H9 (cell line): Measurements from ENCODE around the gene TET3. TPM values are rescaled to one million over a fixed set of nuclear protein-coding genes. Genes with fewer than 3 reads are reported as not detected.

Experiments used
- DNase-seq: peaks from one replicate; pipeline ENCODE4 v3.0.0-alpha.2; 2017
- H2AFZ ChIP-seq: one replicate; pipeline ENCODE4 v1.6.1; 2013; ENCODE audit warnings: mild to moderate bottlenecking, low read length, control low read depth, moderate library complexity
- H2AK5ac ChIP-seq: 2 replicates; pipeline ENCODE4 v1.6.1; 2013; ENCODE audit warnings: low read length, control low read depth, mixed read lengths; ENCODE audit not compliant: insufficient read length
- H2BK120ac ChIP-seq: one replicate; pipeline ENCODE4 v1.6.1; 2013; ENCODE audit warnings: low read depth, mild to moderate bottlenecking, low read length, control low read depth, inconsistent platforms; ENCODE audit not compliant: poor library complexity, severe bottlenecking
- H2BK12ac ChIP-seq: 2 replicates; pipeline ENCODE4 v1.6.1; 2013; ENCODE audit warnings: low read length, control low read depth, mixed read lengths, low read depth; ENCODE audit not compliant: insufficient read length
- H2BK15ac ChIP-seq: 2 replicates; pipeline ENCODE4 v1.6.1; 2013; ENCODE audit warnings: low read depth, low read length, control low read depth
- H2BK20ac ChIP-seq: one replicate; pipeline ENCODE4 v1.6.1; 2013; ENCODE audit warnings: low read depth, mild to moderate bottlenecking, low read length, control low read depth, inconsistent platforms; ENCODE audit not compliant: poor library complexity, severe bottlenecking
- H2BK5ac ChIP-seq: 2 replicates; pipeline ENCODE4 v1.6.1; 2013; ENCODE audit warnings: low read length, control low read depth, mixed read lengths; ENCODE audit not compliant: insufficient read length
- H3K14ac ChIP-seq: 2 replicates; pipeline ENCODE4 v1.6.1; 2013; ENCODE audit warnings: low read length, control low read depth; ENCODE audit not compliant: insufficient read depth
- H3K18ac ChIP-seq: 2 replicates; pipeline ENCODE4 v1.6.1; 2013; ENCODE audit warnings: low read depth, mild to moderate bottlenecking, mixed read lengths, low read length, control low read depth; ENCODE audit not compliant: insufficient read length
- H3K23ac ChIP-seq: 2 replicates; pipeline ENCODE4 v1.6.1; 2013; ENCODE audit warnings: low read length, control low read depth, mixed read lengths, low read depth; ENCODE audit not compliant: insufficient read length
- H3K23me2 ChIP-seq: 2 replicates; pipeline ENCODE4 v1.6.1; 2013; ENCODE audit warnings: low read depth, mild to moderate bottlenecking, mixed read lengths, low read length, control low read depth; ENCODE audit not compliant: insufficient read length, poor library complexity, severe bottlenecking
- H3K27ac ChIP-seq: 2 replicates; pipeline ENCODE4 v1.5.1; 2013; ENCODE audit warnings: low read length, control low read depth, mixed read lengths, low read depth; ENCODE audit not compliant: insufficient read length
- H3K27me3 ChIP-seq: 2 replicates; pipeline ENCODE4 v1.6.1; 2013; ENCODE audit warnings: low read length, control low read depth, inconsistent platforms; ENCODE audit not compliant: insufficient read depth
- H3K4ac ChIP-seq: 2 replicates; pipeline ENCODE4 v1.6.1; 2013; ENCODE audit warnings: low read depth, mild to moderate bottlenecking, control low read depth, inconsistent platforms, low read length, moderate library complexity
- H3K4me1 ChIP-seq: 2 replicates; pipeline ENCODE4 v1.6.1; 2013; ENCODE audit warnings: low read length, control low read depth, inconsistent platforms; ENCODE audit not compliant: insufficient read depth
- H3K4me2 ChIP-seq: 2 replicates; pipeline ENCODE4 v1.6.1; 2013; ENCODE audit warnings: low read length, control low read depth, mixed read lengths; ENCODE audit not compliant: insufficient read length, insufficient read depth
- H3K56ac ChIP-seq: 2 replicates; pipeline ENCODE4 v1.6.1; 2013; ENCODE audit warnings: low read depth, mild to moderate bottlenecking, mixed read lengths, low read length, control low read depth; ENCODE audit not compliant: insufficient read length
- H3K79me1 ChIP-seq: 2 replicates; pipeline ENCODE4 v1.6.1; 2013; ENCODE audit warnings: low read depth, mild to moderate bottlenecking, moderate library complexity, low read length, control low read depth, inconsistent platforms; ENCODE audit not compliant: insufficient read depth, poor library complexity, severe bottlenecking
- H3K79me2 ChIP-seq: 2 replicates; pipeline ENCODE4 v1.6.1; 2013; ENCODE audit warnings: low read length, control low read depth, inconsistent platforms; ENCODE audit not compliant: insufficient read depth
- H3K9ac ChIP-seq: 2 replicates; pipeline ENCODE4 v1.6.1; 2013; ENCODE audit warnings: low read length, control low read depth, mixed read lengths; ENCODE audit not compliant: insufficient read length; ENCODE audit errors: extremely low read depth
- H3K9me3 ChIP-seq: one replicate; pipeline ENCODE4 v1.6.1; 2013; ENCODE audit warnings: low read depth, low read length, inconsistent platforms; ENCODE audit not compliant: control insufficient read depth
- H3T11ph ChIP-seq: one replicate; pipeline ENCODE4 v1.6.1; 2013; ENCODE audit warnings: mild to moderate bottlenecking, low read length, control low read depth, inconsistent platforms
- H4K20me1 ChIP-seq: one replicate; pipeline ENCODE4 v1.6.1; 2013; ENCODE audit not compliant: control insufficient read depth, insufficient read length, insufficient read depth
- H4K5ac ChIP-seq: 2 replicates; pipeline ENCODE4 v1.6.1; 2013; ENCODE audit warnings: low read depth, mild to moderate bottlenecking, mixed read lengths, low read length, control low read depth; ENCODE audit not compliant: insufficient read length
- H4K8ac ChIP-seq: replicated peaks from 2 replicates; pipeline ENCODE4 v1.6.1; 2013; ENCODE audit warnings: low read length, control low read depth, mixed read lengths, low read depth; ENCODE audit not compliant: insufficient read length
- H4K91ac ChIP-seq: 2 replicates; pipeline ENCODE4 v1.6.1; 2013; ENCODE audit warnings: low read depth, mild to moderate bottlenecking, moderate library complexity, mixed read lengths, low read length, control low read depth; ENCODE audit not compliant: insufficient read length
- H3K27ac Mint-ChIP-seq, 3 experiments: 2 replicates in 2 of 3; 3 replicates in 1 of 3; pipeline ENCODE4 v1.8.0; 2020 to 2021; ENCODE audit warnings: mixed read lengths in 3 of 3, mild to moderate bottlenecking in 1 of 3, moderate library complexity in 1 of 3
- H3K27me3 Mint-ChIP-seq: 2 replicates; pipeline ENCODE4 v1.8.0; 2021; ENCODE audit warnings: low read depth, mild to moderate bottlenecking, moderate library complexity, mixed read lengths
- H3K36me3 Mint-ChIP-seq, 3 experiments: 2 replicates in 2 of 3; 3 replicates in 1 of 3; pipeline ENCODE4 v1.8.0; 2020 to 2021; ENCODE audit warnings: low read depth in 3 of 3, mixed read lengths in 3 of 3; ENCODE audit not compliant: insufficient read depth in 1 of 3
- H3K4me1 Mint-ChIP-seq, 2 experiments: 2 replicates each; pipeline ENCODE4 v1.8.0; 2020; ENCODE audit warnings: mixed read lengths in 2 of 2
- H3K4me3 Mint-ChIP-seq, 2 experiments: 2 replicates in 1 of 2; 3 replicates in 1 of 2; pipeline ENCODE4 v1.8.0; 2020 to 2021; ENCODE audit warnings: mild to moderate bottlenecking in 2 of 2, mixed read lengths in 2 of 2, moderate library complexity in 1 of 2
- H3K9me3 Mint-ChIP-seq, 2 experiments: 2 replicates in 1 of 2; 3 replicates in 1 of 2; pipeline ENCODE4 v1.8.0; 2020; ENCODE audit warnings: mild to moderate bottlenecking in 2 of 2, mixed read lengths in 2 of 2, moderate library complexity in 1 of 2
- CTCF ChIP-seq: fragments of 200-600 bp; sonication (generic); conservative IDR thresholded peaks from 3 replicates; pipeline ENCODE4 v1.8.0; 2021; ENCODE audit warnings: antibody characterized with exemption, mild to moderate bottlenecking
- WGBS: extraction: QIAGEN DNeasy Blood & Tissue Kit; methylation state at CpG from one replicate; pipeline ENCODE4 v1.1.7; 2013; ENCODE audit warnings: missing lambda C conversion rate, low lambda C conversion rate, mixed read lengths; ENCODE audit not compliant: insufficient read length; ENCODE audit errors: extremely low coverage; 5-methylcytosine and 5-hydroxymethylcytosine counted together
- total RNA-seq: library from RNA; stranded (reverse); gene quantifications from 2 replicates; pipeline ENCODE4 v1.2.1, GENCODE V29; 2021

TET3 gene
- total RNA-seq, 1 experiment from 2014 or later: 24.7 TPM

- Histone ChIP-seq H3K79me2 (peaks cover 2% of the 10 kb centered on the region; the same call in 1 of the 2 replicates), H2AFZ (no peak overlapping the region), H3K56ac (no peak overlapping the region), H4K8ac (no peak overlapping the region), H3K14ac (no peak overlapping the region), H2BK12ac (no peak overlapping the region), H3K4me2 (no peak overlapping the region), H2BK15ac (no peak overlapping the region), H2BK5ac (no peak overlapping the region), H3K18ac (no peak overlapping the region), H2BK120ac (no peak overlapping the region), H2BK20ac (no peak overlapping the region), H3K9ac (no peak overlapping the region), H3K23ac (no peak overlapping the region), H3K4ac (no peak overlapping the region), H3K9me3 (no peaks in the 10 kb centered on the region), H3K27ac (no peak overlapping the region), H3K27me3 (no peaks in the 10 kb centered on the region; the same call in 1 of the 2 replicates), H3K79me1 (no peaks in the 10 kb centered on the region), H4K20me1 (no peaks in the 10 kb centered on the region), H4K5ac (no peak overlapping the region), H3K4me1 (peaks cover 4% of the 10 kb centered on the region; the same call in 1 of the 2 replicates), H4K91ac (no peak overlapping the region), H3T11ph (no peak overlapping the region), H3K23me2 (no peaks in the 10 kb centered on the region), H2AK5ac (no peak overlapping the region)
- peaks cover 18% of the 10 kb centered on the region for H3K27me3 Mint-ChIP-seq
- H3K36me3 Mint-ChIP-seq: peaks cover 0 to 7% (median 0%) of the 10 kb centered on the region in 3 experiments; a peak in 4 of 7 replicates
- peaks cover 62 to 74% of the 10 kb centered on the region in 2 experiments for H3K4me1 Mint-ChIP-seq
- H3K9me3 Mint-ChIP-seq: no peaks in the 10 kb centered on the region; a peak in 1 of 5 replicates
- DNase-seq: no peak
- no peak for TF ChIP-seq CTCF
- WGBS: no CpG with 5 or more reads among the region's 5 CpGs
- peak overlapping the region in 1 of 2 experiments; percentile 17; a peak in 2 of 5 replicates for H3K4me3 Mint-ChIP-seq
- no peak overlapping the region for H3K27ac Mint-ChIP-seq
These were observed 16.0 kb downstream of the TET3 start for GRCh38 chr2:74000666-74001065.
